Fibroblast of villous mesenchyme (primary cell): ENCODE results near the gene SDR39U1. TPM values are rescaled to one million over a fixed set of nuclear protein-coding genes. Genes with fewer than 3 reads are reported as not detected.

Source experiments
- DNase-seq: peaks from one replicate; pipeline ENCODE4 v3.0.0-alpha.2; 2010; ENCODE audit warnings: low read depth
- H3K4me3 ChIP-seq: 2 replicates; pipeline ENCODE4 v1.5.1; 2011; ENCODE audit warnings: low read depth, mild to moderate bottlenecking, low read length
- CTCF ChIP-seq: IDR thresholded peaks from 2 replicates; pipeline ENCODE4 v1.5.1; 2012; ENCODE audit warnings: low read depth, mild to moderate bottlenecking, low read length; ENCODE audit not compliant: insufficient read depth
- total RNA-seq: library from RNA; depleted of rRNA; stranded (reverse); fragments of >200 nt; gene quantifications from 2 replicates; pipeline ENCODE4 v1.2.3, GENCODE V29; 2012

SDR39U1 gene
- total RNA-seq, 1 donor, result 9.5 TPM

- H3K4me3 ChIP-seq, result peak overlapping the region; percentile 69
- peak; percentile 98 for TF ChIP-seq CTCF
- peak; percentile 94 for DNase-seq
Measured at GRCh38 chr14:24431569-24432258, 10.9 kb downstream of the SDR39U1 start.

DNA sequence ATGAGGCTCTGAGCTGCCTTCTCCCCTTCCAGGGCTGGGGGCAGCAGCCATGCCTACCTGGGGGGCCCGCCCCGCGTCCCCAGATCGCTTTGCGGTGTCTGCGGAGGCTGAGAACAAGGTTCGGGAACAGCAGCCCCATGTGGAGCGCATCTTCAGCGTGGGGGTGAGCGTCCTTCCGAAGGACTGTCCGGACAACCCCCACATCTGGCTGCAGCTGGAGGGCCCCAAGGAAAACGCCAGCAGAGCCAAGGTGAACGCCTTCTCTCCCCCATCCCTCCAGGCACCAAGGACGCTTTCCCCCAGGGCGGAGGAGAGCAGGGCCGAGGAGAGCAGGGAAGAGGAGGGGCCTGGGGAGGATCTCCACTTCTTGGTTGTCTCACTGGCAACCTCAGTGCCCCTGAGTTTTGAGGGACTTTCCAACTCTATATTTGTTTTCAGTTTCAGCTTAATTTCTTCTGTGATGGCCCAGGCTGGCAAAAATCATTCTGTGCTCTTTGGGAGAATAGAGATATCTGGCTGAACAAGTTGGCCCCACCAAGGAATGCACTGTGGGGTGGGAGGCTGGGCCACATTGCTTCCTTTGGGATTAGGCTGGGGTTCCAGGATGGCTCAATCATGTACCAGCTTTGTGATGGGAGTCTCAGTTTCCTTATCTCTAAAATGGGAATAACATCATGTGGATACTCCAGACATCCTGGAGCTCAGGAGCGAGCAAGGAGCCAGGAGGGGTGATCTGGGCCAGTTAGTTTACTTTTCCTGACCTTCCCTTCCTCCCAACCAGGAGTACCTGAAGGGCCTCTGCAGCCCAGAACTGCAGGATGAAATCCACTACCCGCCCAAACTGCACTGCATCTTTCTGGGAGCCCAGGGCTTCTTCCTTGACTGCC lies 11.7 kb downstream of the SDR39U1 start:
- peak; percentile 66 for DNase-seq
- no peak for TF ChIP-seq CTCF
- peak overlapping the region; percentile 69 for H3K4me3 ChIP-seq

DNA sequence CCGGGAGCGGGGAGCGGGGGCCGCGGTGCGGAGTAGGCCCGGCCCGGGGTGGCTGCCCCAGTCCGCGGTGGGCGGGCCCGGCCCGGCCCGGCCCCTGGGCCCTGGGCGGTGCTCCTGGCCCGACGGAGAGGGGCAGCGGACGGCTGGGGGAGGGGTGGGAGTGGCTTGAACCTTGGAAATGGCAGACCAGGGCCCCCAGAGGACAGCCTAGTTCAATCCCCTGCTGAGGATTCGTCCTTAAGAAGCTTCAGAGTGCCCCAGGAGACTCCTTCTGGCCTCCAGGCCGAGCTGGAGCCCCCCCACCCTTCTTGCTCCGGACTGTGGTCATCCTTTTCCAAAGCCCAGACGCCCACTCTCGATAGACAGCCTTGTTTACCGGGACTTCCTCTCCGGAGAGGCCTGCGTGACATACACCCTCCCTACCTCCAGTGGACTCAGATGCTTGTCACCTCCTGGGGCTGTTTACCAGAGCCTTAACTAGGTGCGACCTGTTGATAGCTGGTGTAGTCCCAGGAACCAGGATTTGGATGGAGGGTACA lies 12.4 kb downstream of the SDR39U1 start:
- peak; percentile 79 for DNase-seq
- no peak for TF ChIP-seq CTCF
- peak overlapping the region; percentile 69 for H3K4me3 ChIP-seq

- DNase-seq, result peak; percentile 93
- peak within 1 kb of the TSS; percentile 69 for H3K4me3 ChIP-seq
- TF ChIP-seq CTCF, result no peak
Measured at GRCh38 chr14:24429395-24430142, 13.0 kb downstream of the SDR39U1 start, which contains the start of the genes CBLN3 and KHNYN. Gene CBLN3 (minus strand): TSS chr14:24429668. CDS start chr14:24429054, 614 bp downstream. Gene KHNYN (plus strand): TSS chr14:24429954. CDS start chr14:24430731, 777 bp downstream.

- peak overlapping the region; percentile 69 for H3K4me3 ChIP-seq
- no peak for TF ChIP-seq CTCF
- DNase-seq, result no peak
Measured at GRCh38 chr14:24428628-24429394, 13.8 kb downstream of the SDR39U1 start.
